ENCODE data around the gene TSN. TPM values are rescaled to one million over a fixed set of nuclear protein-coding genes. Genes with fewer than 3 reads are reported as not detected.
"Not testable (repeated sequence)": the region's sequence is repeated elsewhere in the genome, so short reads cannot be mapped to it uniquely, and the experiment has no call there.

The TSN gene
- total RNA-seq, 1 donor from 2014 or later: 64.1 TPM

DNA sequence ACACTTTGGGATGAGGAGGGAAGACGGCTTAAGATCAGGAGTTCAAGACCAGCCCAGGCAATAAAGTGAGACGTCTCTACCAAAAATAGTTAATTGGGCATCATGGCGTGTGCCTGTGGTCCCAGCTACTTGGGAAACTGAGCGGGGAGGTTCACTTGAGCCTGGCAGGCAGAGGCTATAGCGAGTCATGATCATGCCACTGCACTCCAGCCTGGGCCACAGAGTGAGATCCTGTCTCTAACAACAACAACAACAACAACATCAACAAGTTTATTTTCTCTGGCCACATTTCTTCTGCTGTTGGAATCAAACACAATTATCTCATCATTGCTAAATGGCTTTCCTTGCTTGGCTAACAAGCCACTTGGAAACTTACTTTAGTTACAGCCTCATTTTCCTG is 32.1 kb upstream of the TSN start:
- DNase-seq (ENCODE audit: low read depth): no peak
- Histone ChIP-seq H3K27me3 (ENCODE audit: control insufficient read depth, insufficient read depth, low read length) (no peaks in the 10 kb centered on the region), H3K4me3 (ENCODE audit: low read depth, low read length) (no peak overlapping the region), H3K36me3 (ENCODE audit: control insufficient read depth, insufficient read depth, low read length) (no peaks in the 10 kb centered on the region)
- TF ChIP-seq, protein P1, sequence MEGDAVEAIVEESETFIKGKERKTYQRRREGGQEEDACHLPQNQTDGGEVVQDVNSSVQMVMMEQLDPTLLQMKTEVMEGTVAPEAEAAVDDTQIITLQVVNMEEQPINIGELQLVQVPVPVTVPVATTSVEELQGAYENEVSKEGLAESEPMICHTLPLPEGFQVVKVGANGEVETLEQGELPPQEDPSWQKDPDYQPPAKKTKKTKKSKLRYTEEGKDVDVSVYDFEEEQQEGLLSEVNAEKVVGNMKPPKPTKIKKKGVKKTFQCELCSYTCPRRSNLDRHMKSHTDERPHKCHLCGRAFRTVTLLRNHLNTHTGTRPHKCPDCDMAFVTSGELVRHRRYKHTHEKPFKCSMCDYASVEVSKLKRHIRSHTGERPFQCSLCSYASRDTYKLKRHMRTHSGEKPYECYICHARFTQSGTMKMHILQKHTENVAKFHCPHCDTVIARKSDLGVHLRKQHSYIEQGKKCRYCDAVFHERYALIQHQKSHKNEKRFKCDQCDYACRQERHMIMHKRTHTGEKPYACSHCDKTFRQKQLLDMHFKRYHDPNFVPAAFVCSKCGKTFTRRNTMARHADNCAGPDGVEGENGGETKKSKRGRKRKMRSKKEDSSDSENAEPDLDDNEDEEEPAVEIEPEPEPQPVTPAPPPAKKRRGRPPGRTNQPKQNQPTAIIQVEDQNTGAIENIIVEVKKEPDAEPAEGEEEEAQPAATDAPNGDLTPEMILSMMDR (IDR thresholded peaks at IDR 0.05; ENCODE audit: insufficient read depth, low read length, poor library complexity, severe bottlenecking): no peak

DNA sequence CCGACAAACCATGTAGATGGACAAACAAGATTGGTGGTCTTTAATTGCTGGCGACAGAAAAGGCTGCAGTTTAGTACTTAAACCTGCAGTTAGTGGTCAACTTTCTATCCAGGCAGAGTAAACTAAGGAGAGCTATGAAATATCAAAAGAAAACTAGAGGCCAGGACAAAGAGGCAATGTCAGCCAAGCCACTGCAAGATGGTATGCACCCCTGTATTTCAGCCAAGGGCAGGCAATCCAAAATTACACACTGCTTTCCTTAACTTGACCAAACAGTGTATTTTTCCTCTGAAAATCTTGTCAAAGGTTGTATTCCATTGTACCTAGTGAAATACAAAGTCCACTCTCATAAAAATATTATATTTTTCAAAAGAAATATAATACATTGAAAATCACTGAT is 28.1 kb upstream of the TSN start:
- H3K36me3 ChIP-seq (ENCODE audit: control insufficient read depth, insufficient read depth, low read length): peaks cover 1% of the 10 kb centered on the region
- TF ChIP-seq, protein P1 (IDR thresholded peaks at IDR 0.05; ENCODE audit: insufficient read depth, low read length, poor library complexity, severe bottlenecking): no peak
- no peak for DNase-seq (ENCODE audit: low read depth)
- H3K4me3 ChIP-seq (ENCODE audit: low read depth, low read length): no peak overlapping the region
- no peaks in the 10 kb centered on the region for H3K27me3 ChIP-seq (ENCODE audit: control insufficient read depth, insufficient read depth, low read length)

DNA sequence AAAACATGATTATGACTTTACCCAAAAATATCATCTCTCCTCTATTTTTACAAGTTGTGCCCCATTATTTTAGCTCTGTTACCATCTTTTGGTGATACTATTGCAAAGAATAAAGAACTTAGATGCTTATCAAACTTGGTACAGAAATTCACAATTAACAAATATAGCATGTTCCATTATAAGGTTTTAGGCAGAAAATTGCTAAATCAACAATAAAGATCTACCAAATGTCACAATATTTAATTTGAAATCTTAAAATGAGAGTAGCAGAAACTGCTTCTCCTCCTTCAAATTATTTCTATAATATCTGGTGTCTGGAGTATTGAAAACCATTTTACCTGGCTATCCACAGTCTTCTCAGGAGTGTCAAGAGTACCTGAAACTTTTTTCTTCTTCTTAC is 27.5 kb upstream of the TSN start:
- TF ChIP-seq, protein P1 (IDR thresholded peaks at IDR 0.05; ENCODE audit: insufficient read depth, low read length, poor library complexity, severe bottlenecking): no peak
- peaks cover 1% of the 10 kb centered on the region for H3K36me3 ChIP-seq (ENCODE audit: control insufficient read depth, insufficient read depth, low read length)
- no peak for DNase-seq (ENCODE audit: low read depth)
- no peak overlapping the region for H3K4me3 ChIP-seq (ENCODE audit: low read depth, low read length)
- H3K27me3 ChIP-seq (ENCODE audit: control insufficient read depth, insufficient read depth, low read length): no peaks in the 10 kb centered on the region

DNA sequence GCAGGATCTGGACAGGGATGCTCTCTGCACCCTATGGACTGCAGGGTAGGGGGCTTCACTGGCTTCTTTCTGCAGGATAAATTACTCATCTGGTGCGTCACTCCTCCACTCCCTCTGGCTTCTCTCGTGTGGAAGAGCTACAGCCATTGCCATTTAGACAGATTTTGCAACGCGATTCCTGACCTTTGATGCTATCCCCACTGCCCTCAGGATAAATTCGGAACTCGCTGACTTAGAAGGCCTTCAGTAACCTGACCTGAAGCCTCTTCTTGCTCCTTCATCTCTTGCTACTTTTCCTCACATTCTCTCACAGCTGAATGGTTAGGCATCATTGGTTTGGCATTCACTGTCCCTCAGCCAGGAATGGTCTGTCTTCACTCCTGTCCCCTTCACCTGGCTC is 24.1 kb upstream of the TSN start:
- peaks cover 1% of the 10 kb centered on the region for H3K36me3 ChIP-seq (ENCODE audit: control insufficient read depth, insufficient read depth, low read length)
- no peak for DNase-seq (ENCODE audit: low read depth)
- TF ChIP-seq, protein P1 (IDR thresholded peaks at IDR 0.05; ENCODE audit: insufficient read depth, low read length, poor library complexity, severe bottlenecking): no peak

DNA sequence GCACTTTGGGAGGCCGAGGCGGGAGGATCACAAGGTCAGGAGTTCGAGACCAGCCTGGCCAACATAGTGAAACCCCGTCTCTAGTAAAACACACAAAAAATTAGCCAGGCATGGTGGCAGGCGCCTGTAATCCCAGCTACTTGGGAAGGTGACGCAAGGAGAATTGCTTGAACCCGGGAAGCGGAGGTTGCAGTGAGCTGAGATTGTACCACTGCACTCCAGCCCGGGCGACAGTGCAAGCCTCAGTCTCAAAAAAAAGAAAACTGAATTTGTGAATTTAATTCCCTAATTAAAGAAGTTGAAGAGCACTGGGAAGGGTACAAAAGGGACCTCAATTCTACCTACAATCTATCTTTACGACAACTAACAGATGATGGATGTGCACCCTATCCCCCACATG is 20.9 kb upstream of the TSN start:
- not testable (repeated sequence) for H3K36me3 ChIP-seq (ENCODE audit: control insufficient read depth, insufficient read depth, low read length); H3K4me3 ChIP-seq (ENCODE audit: low read depth, low read length); H3K27me3 ChIP-seq (ENCODE audit: control insufficient read depth, insufficient read depth, low read length); DNase-seq (ENCODE audit: low read depth)

More for the DNA sequence above, 24.1 kb upstream of the TSN start:
- Histone ChIP-seq H3K27me3 (ENCODE audit: control insufficient read depth, insufficient read depth, low read length) (no peaks in the 10 kb centered on the region), H3K4me3 (ENCODE audit: low read depth, low read length) (no peak overlapping the region)

DNA sequence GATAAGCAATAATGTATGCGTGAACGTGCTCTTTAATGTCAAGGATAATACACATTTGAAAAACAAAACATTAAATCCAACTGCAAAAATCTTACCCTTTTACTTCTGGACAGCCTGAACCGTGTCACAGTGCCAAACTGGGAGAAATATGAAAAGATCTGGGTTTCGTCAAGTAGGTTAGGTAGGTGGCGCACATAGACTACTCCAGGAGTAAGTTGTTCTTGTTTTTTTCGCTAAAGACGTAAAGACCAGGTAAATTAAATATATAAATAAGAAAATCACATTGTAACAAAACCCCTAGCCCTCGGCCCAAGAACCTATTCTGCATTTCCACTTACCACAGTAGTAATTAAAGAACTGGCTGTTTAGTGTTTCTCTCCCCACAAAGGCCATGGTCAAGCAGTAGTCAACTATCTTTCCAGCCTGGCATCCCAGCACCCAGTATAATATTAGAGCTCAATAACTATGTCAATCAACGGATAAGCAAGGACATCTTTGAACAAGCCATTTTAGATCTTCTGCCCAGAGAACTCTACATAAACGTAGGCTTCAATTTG is 19.9 kb upstream of the TSN start:
- H3K27me3 ChIP-seq (ENCODE audit: control insufficient read depth, insufficient read depth, low read length): no peaks in the 10 kb centered on the region
- TF ChIP-seq, protein P1 (IDR thresholded peaks at IDR 0.05; ENCODE audit: insufficient read depth, low read length, poor library complexity, severe bottlenecking): peak; percentile 25
- peak overlapping the region; percentile 100 for H3K4me3 ChIP-seq (ENCODE audit: low read depth, low read length)
- H3K36me3 ChIP-seq (ENCODE audit: control insufficient read depth, insufficient read depth, low read length): peaks cover 1% of the 10 kb centered on the region
- DNase-seq (ENCODE audit: low read depth): no peak
